HG03378 (cell line): ENCODE data around the gene ETS1.

Experiments
- ATAC-seq: cut with Tn5 transposase; IDR thresholded peaks from one replicate; pipeline ENCODE4 v1.9.1; 2021; ENCODE audit warnings: mild to moderate bottlenecking, moderate library complexity; ENCODE audit not compliant: unreplicated experiment

Gene ETS1

GRCh38 chr11:128417607-128418324 is 169.6 kb downstream of the ETS1 start:
- no peak for ATAC-seq

- ATAC-seq = no peak
Measured at GRCh38 chr11:128416976-128417375, 170.4 kb downstream of the ETS1 start.

- ATAC-seq = peak; percentile 41
Measured at GRCh38 chr11:128415539-128415938, 171.8 kb downstream of the ETS1 start.

- peak; percentile 90 for ATAC-seq
Measured at GRCh38 chr11:128412847-128413791, 174.2 kb downstream of the ETS1 start.

DNA sequence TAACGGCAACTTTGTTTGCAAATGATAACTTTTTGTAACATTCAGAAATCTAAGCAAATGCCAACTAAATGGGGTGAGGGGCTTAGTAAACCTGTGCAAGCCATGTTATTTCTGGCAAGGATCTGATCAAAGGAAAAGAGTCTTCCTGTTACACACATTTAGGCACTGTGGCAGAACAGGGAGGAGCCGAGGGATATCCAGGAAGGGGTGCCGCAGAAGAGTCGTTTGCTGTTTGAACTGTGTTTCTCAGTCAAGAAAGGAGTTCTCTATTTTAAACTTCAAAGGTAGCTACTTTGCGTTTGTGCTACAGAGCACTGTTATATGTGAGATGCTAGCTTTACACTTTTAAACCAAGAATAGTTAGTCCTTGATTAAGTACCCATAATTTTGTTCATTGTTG is 175.5 kb downstream of the ETS1 start:
- ATAC-seq = no peak

DNA sequence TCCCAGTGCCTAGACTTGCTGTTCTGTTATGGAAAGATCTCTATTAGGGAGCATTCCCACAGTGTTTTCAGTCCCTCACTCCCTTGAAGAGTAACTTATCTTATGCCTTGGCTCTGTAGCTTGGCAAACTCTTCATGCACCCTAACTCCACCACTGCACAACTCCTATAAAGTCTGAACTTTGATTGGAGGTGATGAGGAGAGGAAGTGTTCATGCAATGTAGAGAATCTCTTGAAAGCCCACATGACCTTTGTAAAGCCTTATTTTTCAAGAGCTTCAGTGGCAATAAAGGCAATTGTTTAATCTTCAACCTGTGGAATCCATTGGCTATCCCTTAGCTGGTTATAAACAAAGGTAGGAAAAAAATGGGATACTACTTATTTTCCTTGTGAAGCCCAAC is 176.2 kb downstream of the ETS1 start:
- no peak for ATAC-seq

DNA sequence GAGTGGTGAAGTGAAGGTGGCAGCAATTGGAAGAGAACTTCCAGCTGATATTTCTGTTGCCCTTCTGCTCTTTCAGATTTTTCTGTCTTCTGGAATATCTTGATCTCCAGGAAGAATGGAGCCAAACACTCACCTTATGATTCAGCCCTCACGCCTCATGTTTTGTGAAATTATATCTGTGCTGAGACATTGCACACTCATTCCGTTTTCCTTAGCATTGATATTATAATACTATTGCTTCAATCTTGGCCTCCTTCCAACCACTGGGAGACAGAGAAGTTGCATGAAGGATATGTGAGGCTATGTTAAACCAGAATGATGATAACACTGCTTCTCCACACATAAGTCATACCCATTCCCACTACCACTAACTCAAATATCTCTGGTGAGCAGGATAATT is 177.9 kb downstream of the ETS1 start:
- ATAC-seq = no peak
